Measurements from ENCODE around the gene ARHGEF38. TPM values are rescaled to one million over a fixed set of nuclear protein-coding genes. Genes with fewer than 3 reads are reported as not detected.

ARHGEF38 gene
- total RNA-seq, 2 donors from 2014 or later: 22.4 to 24.6 TPM

DNA sequence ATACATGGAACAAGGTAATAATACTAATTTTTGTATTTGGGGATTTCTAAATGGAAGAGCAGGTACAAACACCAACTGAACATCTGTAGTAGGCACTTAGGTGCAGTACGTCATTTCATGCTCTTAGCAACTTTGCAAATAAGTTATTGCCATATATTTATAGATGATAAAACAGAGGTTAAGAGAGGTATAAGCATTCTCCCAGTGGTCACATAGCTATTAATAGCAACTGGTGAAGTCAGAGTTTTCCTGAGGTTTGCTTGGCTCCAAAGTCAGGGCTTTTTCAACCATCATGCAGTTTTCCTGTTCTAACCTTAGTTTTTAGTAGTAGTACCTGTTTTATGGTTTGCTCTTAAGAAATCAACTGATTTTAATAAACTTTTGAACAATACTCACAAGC lies 10.9 kb downstream of the ARHGEF38 start:
- no peaks in the 10 kb centered on the region for H3K27me3 ChIP-seq
- intact Hi-C loops (cut with DNase I): no loop called here
- H3K4me3 ChIP-seq: no peak overlapping the region
- ATAC-seq: no peak
- TF ChIP-seq, protein P1, sequence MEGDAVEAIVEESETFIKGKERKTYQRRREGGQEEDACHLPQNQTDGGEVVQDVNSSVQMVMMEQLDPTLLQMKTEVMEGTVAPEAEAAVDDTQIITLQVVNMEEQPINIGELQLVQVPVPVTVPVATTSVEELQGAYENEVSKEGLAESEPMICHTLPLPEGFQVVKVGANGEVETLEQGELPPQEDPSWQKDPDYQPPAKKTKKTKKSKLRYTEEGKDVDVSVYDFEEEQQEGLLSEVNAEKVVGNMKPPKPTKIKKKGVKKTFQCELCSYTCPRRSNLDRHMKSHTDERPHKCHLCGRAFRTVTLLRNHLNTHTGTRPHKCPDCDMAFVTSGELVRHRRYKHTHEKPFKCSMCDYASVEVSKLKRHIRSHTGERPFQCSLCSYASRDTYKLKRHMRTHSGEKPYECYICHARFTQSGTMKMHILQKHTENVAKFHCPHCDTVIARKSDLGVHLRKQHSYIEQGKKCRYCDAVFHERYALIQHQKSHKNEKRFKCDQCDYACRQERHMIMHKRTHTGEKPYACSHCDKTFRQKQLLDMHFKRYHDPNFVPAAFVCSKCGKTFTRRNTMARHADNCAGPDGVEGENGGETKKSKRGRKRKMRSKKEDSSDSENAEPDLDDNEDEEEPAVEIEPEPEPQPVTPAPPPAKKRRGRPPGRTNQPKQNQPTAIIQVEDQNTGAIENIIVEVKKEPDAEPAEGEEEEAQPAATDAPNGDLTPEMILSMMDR (IDR thresholded peaks at IDR 0.05): no peak
- TF ChIP-seq POLR2A (IDR thresholded peaks at IDR 0.05): no peak
- no peak for DNase-seq
- no peaks in the 10 kb centered on the region for H3K9me3 ChIP-seq
- H3K36me3 ChIP-seq (replicated peaks in 1 of 2; ENCODE audit: insufficient read depth in 1 of 2, low read depth in 2 of 2): no peaks in the 10 kb centered on the region
- peaks cover 63% of the 10 kb centered on the region for H3K4me1 ChIP-seq
- H3K27ac ChIP-seq: no peak overlapping the region
- WGBS, 2 donors: 70 to 76% methylated on average over 1 of the region's 1 CpG

DNA sequence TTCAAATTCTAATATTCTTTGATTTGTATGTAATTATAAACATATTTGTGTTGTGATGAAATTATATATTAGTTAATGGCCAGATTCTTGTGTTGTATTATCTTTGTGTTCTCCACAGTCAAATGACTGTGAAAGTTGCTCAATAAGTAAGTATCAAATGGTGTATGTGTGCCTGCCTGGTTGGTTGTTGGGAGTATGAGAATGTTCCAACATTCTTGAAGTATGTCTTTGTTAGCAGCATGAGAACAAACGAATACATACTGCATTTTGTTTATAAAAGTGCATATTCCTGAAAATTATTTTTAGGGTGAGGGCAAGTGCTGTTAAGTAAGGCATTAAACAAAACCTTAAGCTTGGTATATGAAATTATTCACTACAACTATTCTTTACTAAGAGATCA lies 16.2 kb downstream of the ARHGEF38 start:
- H3K4me3 ChIP-seq: no peak overlapping the region
- peaks cover 46% of the 10 kb centered on the region for H3K4me1 ChIP-seq
- DNase-seq: no peak
- no peak for ATAC-seq
- WGBS, 2 donors: 16 to 33% methylated on average over 1 of the region's 1 CpG
- H3K27ac ChIP-seq: peak overlapping the region in 2 of 4 donors; percentile 45 to 64
- H3K36me3 ChIP-seq (replicated peaks in 1 of 2; ENCODE audit: insufficient read depth in 1 of 2, low read depth in 2 of 2): no peaks in the 10 kb centered on the region
- intact Hi-C loops (cut with DNase I): no loop called here
- H3K9me3 ChIP-seq: no peaks in the 10 kb centered on the region
- H3K27me3 ChIP-seq: no peaks in the 10 kb centered on the region
- TF ChIP-seq, protein P1 (IDR thresholded peaks at IDR 0.05): no peak
- no peak for TF ChIP-seq POLR2A (IDR thresholded peaks at IDR 0.05)

DNA sequence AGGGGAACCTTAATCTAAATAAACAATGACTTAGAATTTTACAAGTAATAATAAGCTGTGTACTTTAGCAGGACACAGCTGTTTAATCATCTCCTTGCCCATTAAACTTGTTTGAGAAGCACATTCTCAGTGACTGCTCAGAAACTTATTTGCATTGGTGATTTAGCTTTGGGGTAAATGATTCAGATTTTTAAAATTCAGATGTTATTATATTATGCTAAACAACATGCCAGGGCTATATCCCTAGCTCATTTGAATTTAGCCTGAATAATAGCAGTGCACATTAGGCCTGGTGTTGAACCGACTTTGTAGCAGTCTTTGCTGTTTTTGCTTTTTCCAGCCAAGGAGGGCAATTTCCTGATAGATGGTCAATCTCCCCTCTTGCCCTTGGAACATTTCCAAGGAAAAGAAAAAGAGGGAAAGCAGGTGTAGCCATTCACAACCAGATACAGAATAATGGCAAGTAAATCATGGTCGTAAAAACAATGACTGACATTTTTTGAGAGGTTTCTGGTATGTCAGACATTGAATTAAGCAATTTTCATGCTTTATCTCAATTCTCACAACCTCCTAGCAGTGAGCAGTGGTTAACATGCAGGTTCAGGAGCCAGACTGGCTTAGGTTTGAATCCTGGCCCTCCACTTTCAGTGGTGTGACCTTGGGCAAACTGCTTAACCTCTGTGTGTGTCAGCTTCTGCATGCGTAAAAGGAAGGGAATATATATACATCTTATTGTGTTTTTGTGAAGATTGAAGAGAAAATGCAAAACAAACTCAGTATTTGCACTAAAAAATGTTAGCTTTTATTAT lies 16.8 kb downstream of the ARHGEF38 start:
- 27 to 34% methylated on average over 3 of the region's 3 CpGs for WGBS, 2 donors
- Histone ChIP-seq H3K9me3 (no peaks in the 10 kb centered on the region), H3K4me1 (peaks cover 39% of the 10 kb centered on the region), H3K27me3 (no peaks in the 10 kb centered on the region), H3K27ac (peak overlapping the region; percentile 40 to 64 (median 54)), H3K4me3 (no peak overlapping the region), H3K36me3 (replicated peaks in 1 of 2; ENCODE audit: insufficient read depth in 1 of 2, low read depth in 2 of 2) (no peaks in the 10 kb centered on the region)
- DNase-seq (no peak), ATAC-seq (peak; percentile 38)
- intact Hi-C loops (cut with DNase I): no loop called here
- TF ChIP-seq POLR2A (IDR thresholded peaks at IDR 0.05): no peak
- TF ChIP-seq, protein P1 (IDR thresholded peaks at IDR 0.05): no peak

DNA sequence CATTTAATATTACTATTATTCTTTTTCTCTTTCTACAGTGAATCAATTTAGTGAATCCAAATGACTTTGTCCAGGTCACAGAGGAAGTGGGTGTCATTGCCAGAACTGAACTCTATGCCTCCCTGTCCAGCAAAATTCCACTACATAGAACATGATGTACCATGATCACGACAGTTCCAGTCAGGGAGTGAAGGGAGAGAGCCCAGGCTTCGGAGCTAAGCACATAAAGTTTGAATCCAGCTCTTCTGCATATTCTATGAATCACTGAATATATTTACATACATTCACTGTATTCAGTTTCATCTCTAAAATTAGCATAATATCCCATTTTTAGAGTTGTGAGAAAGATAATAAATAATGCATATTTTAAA lies 17.4 kb downstream of the ARHGEF38 start:
- peaks cover 33% of the 10 kb centered on the region for H3K4me1 ChIP-seq
- H3K9me3 ChIP-seq: no peaks in the 10 kb centered on the region
- no peak overlapping the region for H3K4me3 ChIP-seq
- 49 to 58% methylated on average over 2 of the region's 2 CpGs for WGBS, 2 donors
- no peaks in the 10 kb centered on the region for H3K27me3 ChIP-seq
- ATAC-seq (peak; percentile 63), DNase-seq (no peak)
- H3K27ac ChIP-seq: peak overlapping the region in 3 of 4 donors; percentile 45 to 64 (median 64)
- intact Hi-C loops (cut with DNase I): no loop called here
- no peaks in the 10 kb centered on the region for H3K36me3 ChIP-seq (replicated peaks in 1 of 2; ENCODE audit: insufficient read depth in 1 of 2, low read depth in 2 of 2)
- TF ChIP-seq, protein P1 (IDR thresholded peaks at IDR 0.05): no peak
- no peak for TF ChIP-seq POLR2A (IDR thresholded peaks at IDR 0.05)

DNA sequence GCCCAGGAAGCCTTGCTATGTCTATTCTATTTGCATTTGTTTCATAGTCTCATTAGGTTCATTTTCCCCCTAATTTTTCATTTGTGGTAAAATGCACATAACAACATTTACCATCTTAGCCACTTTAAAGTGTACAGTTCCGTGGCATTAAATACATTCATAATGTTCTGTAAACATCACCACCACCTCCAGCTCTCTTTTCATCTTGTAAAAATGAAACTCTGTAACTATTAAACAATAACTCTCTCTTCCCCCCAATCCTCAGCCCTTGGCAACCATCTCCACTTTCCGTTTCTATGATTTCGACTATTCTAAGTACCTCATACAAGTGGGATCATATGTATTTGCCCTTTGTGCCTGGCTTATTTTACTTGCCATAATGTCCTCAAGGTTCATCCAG lies 19.9 kb downstream of the ARHGEF38 start:
- Histone ChIP-seq H3K36me3 (replicated peaks in 1 of 2; ENCODE audit: insufficient read depth in 1 of 2, low read depth in 2 of 2) (no peaks in the 10 kb centered on the region), H3K9me3 (no peaks in the 10 kb centered on the region), H3K4me1 (peaks cover 26% of the 10 kb centered on the region), H3K4me3 (no peak overlapping the region), H3K27me3 (no peaks in the 10 kb centered on the region), H3K27ac (no peak overlapping the region)
- TF ChIP-seq, protein P1 (IDR thresholded peaks at IDR 0.05): no peak
- TF ChIP-seq POLR2A (IDR thresholded peaks at IDR 0.05): no peak
- ATAC-seq: no peak
- intact Hi-C loops (cut with DNase I): no loop called here
- whole genome bisulfite sequencing, 2 donors: 77 to 92% methylated on average over 3 of the region's 3 CpGs
- no peak for DNase-seq

Data from body of pancreas (tissue), 4 donors.